HepG2 (cell line): ENCODE data around the gene LRTM2. TPM values are rescaled to one million over a fixed set of nuclear protein-coding genes. Genes with fewer than 3 reads are reported as not detected.

Experiments
- ETV5 ChIP-seq: IDR thresholded peaks from 2 replicates; pipeline ENCODE4 v1.6.1; 2018; ENCODE audit warnings: missing biosample characterization, missing genetic modification reagents, inconsistent platforms, borderline replicate concordance
- FOXK2 ChIP-seq: fragments of 450-650 bp; IDR thresholded peaks from 2 replicates; pipeline ENCODE4 v1.6.1; 2016
- HBP1 ChIP-seq: IDR thresholded peaks from 2 replicates; pipeline ENCODE4 v1.6.1; 2016; ENCODE audit warnings: low read depth, control low read depth
- HOXA5 ChIP-seq: sonication (generic); formaldehyde crosslinking; IDR thresholded peaks from 2 replicates; pipeline ENCODE4 v1.4.0; 2020; ENCODE audit warnings: missing genetic modification reagents
- MYNN ChIP-seq: sonication (generic); formaldehyde crosslinking; IDR thresholded peaks from 2 replicates; pipeline ENCODE4 v1.4.0; 2020; ENCODE audit warnings: mild to moderate bottlenecking, low read depth, missing genetic modification reagents
- PRDM4 ChIP-seq: sonication (generic); formaldehyde crosslinking; IDR thresholded peaks from 2 replicates; pipeline ENCODE4 v1.9.0; 2021; ENCODE audit warnings: missing genetic modification reagents, borderline replicate concordance
- SP5 ChIP-seq: IDR thresholded peaks from 2 replicates; pipeline ENCODE4 v1.6.1; 2016; ENCODE audit warnings: low read depth, borderline replicate concordance
- TP53 ChIP-seq: sonication (generic); formaldehyde crosslinking; conservative IDR thresholded peaks from 2 replicates; pipeline ENCODE4 v1.4.0; 2020; ENCODE audit warnings: missing genetic modification reagents
- ZNF20 ChIP-seq: sonication (generic); formaldehyde crosslinking; IDR thresholded peaks from 2 replicates; pipeline ENCODE4 v1.4.0; 2020; ENCODE audit warnings: mild to moderate bottlenecking, moderate library complexity, missing genetic modification reagents
- ZNF280D ChIP-seq: sonication (generic); formaldehyde crosslinking; IDR thresholded peaks from 2 replicates; pipeline ENCODE4 v1.5.1; 2020; ENCODE audit warnings: mild to moderate bottlenecking, missing genetic modification reagents
- ZNF672 ChIP-seq: sonication (generic); formaldehyde crosslinking; IDR thresholded peaks from 2 replicates; pipeline ENCODE4 v1.8.1; 2022; ENCODE audit warnings: missing genetic modification reagents
- ZNF710 ChIP-seq: sonication (generic); formaldehyde crosslinking; IDR thresholded peaks from 2 replicates; pipeline ENCODE4 v1.5.0; 2020; ENCODE audit warnings: mild to moderate bottlenecking, missing genetic modification reagents, borderline replicate concordance
- ZNF879 ChIP-seq: sonication (generic); formaldehyde crosslinking; IDR thresholded peaks from 2 replicates; pipeline ENCODE4 v1.8.1; 2023; ENCODE audit warnings: missing genetic modification reagents
- ZSCAN9 ChIP-seq: IDR thresholded peaks from 2 replicates; pipeline ENCODE4 v1.6.1; 2016; ENCODE audit warnings: borderline replicate concordance
- polyA plus RNA-seq, 8 experiments: library from polyadenylated mRNA; depleted of rRNA in 3 of 8; stranded (reverse) in 7 of 8; unstranded in 1 of 8; fragments of >200 nt; fragmentation: Illumina TruSeq in 4 of 8; extraction: Trizol in 4 of 8; gene quantifications; 2 replicates each; pipeline versions ENCODE4 v1.2.1 to v1.2.3, GENCODE V29; 2011 to 2016; ENCODE audit warnings: low read depth in 4 of 8, missing spikeins in 1 of 8, mixed read lengths in 1 of 8; ENCODE audit not compliant: insufficient read depth in 1 of 8
- total RNA-seq, 5 experiments: library from RNA; depleted of rRNA; stranded (reverse); fragments of >200 nt; fragmentation: Illumina TruSeq; extraction: Trizol; gene quantifications; 2 replicates each; pipeline ENCODE4 v1.2.3, GENCODE V29; 2016; ENCODE audit warnings: low read depth in 1 of 5

Gene LRTM2
- total and polyA plus RNA-seq, 2 of the 13 experiments (the other 11 are each of a cell fraction or from before 2014, with no cell fraction given) = 0.09 TPM; not detected in 1

- TF ChIP-seq HBP1 = no peak
- TF ChIP-seq FOXK2 = no peak
- no peak for TF ChIP-seq ZNF672 (CRISPR knock-in tag)
- no peak for TF ChIP-seq ZNF879 (CRISPR knock-in tag)
- TF ChIP-seq ZNF280D = peak; percentile 24; the same call in 1 of the 2 replicates
- TF ChIP-seq ETV5 = peak; percentile 25; the same call in 1 of the 2 replicates
- no peak for TF ChIP-seq ZSCAN9 (CRISPR knock-in tag)
- no peak for TF ChIP-seq ZNF710
- TF ChIP-seq TP53 = no peak
- no peak for TF ChIP-seq PRDM4
- no peak for TF ChIP-seq MYNN (CRISPR knock-in tag)
- TF ChIP-seq HOXA5 (CRISPR knock-in tag) = no peak
- no peak for TF ChIP-seq ZNF20
- TF ChIP-seq SP5 (CRISPR knock-in tag) = no peak
These were observed 15.6 kb upstream of the LRTM2 start (continued) for GRCh38 chr12:1804545-1805332.
